Esophagus squamous epithelium (tissue), 4 donors: ENCODE data around the gene ROR2.

ENCODE experiments used
- POLR2A ChIP-seq, 4 donors: fragments of 450-650 bp; IDR thresholded peaks; one replicate each; pipeline ENCODE4 v1.6.1; 2017; ENCODE audit warnings: antibody characterized with exemption in 4 of 4, mild to moderate bottlenecking in 4 of 4, moderate library complexity in 3 of 4
- TF ChIP-seq, protein P1 (sequence below), 6 experiments: fragments of 450-650 bp in 4 of 6; fragments of 200-600 bp in 2 of 6; sonication (generic) in 2 of 6; IDR thresholded peaks; one replicate each; pipeline ENCODE4 v1.5.1; 2016 to 2019; ENCODE audit warnings: antibody characterized with exemption in 6 of 6, mild to moderate bottlenecking in 4 of 6, moderate library complexity in 4 of 6

DNA sequence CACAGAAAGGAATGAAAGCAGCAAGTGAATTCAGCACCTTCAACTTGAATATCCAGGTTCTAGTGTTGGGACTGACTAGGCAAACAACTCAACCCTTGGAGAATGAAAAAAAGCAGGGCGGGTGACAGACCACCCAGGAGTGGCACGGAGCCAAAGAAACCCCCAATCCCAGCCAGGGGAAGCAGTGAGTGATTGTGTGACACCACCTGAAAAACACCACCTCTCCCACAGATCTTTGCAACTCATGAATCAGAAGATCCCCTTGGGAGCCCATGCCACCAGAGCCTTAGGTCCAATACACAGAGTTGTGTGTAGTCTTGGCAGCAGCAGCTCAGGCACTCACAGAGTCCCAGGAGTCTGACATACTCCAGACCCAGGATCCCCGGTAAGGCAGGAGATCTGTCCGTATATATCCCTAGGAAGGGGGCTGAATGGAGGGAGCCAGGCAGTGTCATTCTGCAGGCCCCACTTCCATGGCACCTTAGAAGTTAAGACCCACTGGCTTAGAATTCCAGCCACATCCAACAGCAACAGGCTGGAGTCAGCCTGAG, 22.1 kb upstream of the ROR2 start:
- TF ChIP-seq, protein P1, sequence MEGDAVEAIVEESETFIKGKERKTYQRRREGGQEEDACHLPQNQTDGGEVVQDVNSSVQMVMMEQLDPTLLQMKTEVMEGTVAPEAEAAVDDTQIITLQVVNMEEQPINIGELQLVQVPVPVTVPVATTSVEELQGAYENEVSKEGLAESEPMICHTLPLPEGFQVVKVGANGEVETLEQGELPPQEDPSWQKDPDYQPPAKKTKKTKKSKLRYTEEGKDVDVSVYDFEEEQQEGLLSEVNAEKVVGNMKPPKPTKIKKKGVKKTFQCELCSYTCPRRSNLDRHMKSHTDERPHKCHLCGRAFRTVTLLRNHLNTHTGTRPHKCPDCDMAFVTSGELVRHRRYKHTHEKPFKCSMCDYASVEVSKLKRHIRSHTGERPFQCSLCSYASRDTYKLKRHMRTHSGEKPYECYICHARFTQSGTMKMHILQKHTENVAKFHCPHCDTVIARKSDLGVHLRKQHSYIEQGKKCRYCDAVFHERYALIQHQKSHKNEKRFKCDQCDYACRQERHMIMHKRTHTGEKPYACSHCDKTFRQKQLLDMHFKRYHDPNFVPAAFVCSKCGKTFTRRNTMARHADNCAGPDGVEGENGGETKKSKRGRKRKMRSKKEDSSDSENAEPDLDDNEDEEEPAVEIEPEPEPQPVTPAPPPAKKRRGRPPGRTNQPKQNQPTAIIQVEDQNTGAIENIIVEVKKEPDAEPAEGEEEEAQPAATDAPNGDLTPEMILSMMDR (IDR thresholded peaks at IDR 0.05) = no peak
- no peak for TF ChIP-seq POLR2A (IDR thresholded peaks at IDR 0.05)
